ENCODE data around the gene SPATA33. TPM values are rescaled to one million over a fixed set of nuclear protein-coding genes. Genes with fewer than 3 reads are reported as not detected.
"Not testable (repeated sequence)": the region's sequence is repeated elsewhere in the genome, so short reads cannot be mapped to it uniquely, and the experiment has no call there.

The SPATA33 gene
- total RNA-seq, 4 donors from 2014 or later, result 6.0 to 8.9 (median 7.5) TPM

GRCh38 chr16:89656435-89657121 is 1.1 kb upstream of the SPATA33 start:
- Histone ChIP-seq H3K36me3 (no peaks in the 10 kb centered on the region), H3K4me1 (peaks cover 8 to 15% of the 10 kb centered on the region in 2 donors), H3K4me3 (replicated peaks in 1 of 3) (peak overlapping the region; percentile 43 to 93 (median 73)), H3K27ac (peak overlapping the region in 2 of 3 donors; percentile 39 to 54), H3K27me3 (no peaks in the 10 kb centered on the region), H3K9me3 (no peaks in the 10 kb centered on the region)
- no peak for DNase-seq
- TF ChIP-seq CTCF (IDR thresholded peaks at IDR 0.05) (no peak), POLR2A (IDR thresholded peaks at IDR 0.05) (no peak)
- 54 to 61% methylated on average over 14 to 19 of the region's 32 CpGs for WGBS, 2 donors
- intact Hi-C loops (cut with DNase I), result no loop called here

GRCh38 chr16:89658221-89658879 is 714 bp downstream of the SPATA33 start:
- DNase-seq, result peak; percentile 8 to 25
- TF ChIP-seq POLR2A (IDR thresholded peaks at IDR 0.05) (no peak), CTCF (IDR thresholded peaks at IDR 0.05) (peak in 1 of 6 experiments; percentile 4)
- 16 to 20% methylated on average over 26 to 27 of the region's 27 CpGs for WGBS, 2 donors
- peak overlapping the region; percentile 43 to 93 (median 73) for H3K4me3 ChIP-seq (replicated peaks in 1 of 3)
- H3K36me3 ChIP-seq, result no peaks in the 10 kb centered on the region
- peaks cover 8 to 15% of the 10 kb centered on the region in 2 donors for H3K4me1 ChIP-seq
- peak overlapping the region in 1 of 3 donors; percentile 54 for H3K27ac ChIP-seq
- H3K27me3 ChIP-seq, result no peaks in the 10 kb centered on the region
- intact Hi-C loops (cut with DNase I), result no loop called here
- no peaks in the 10 kb centered on the region for H3K9me3 ChIP-seq

GRCh38 chr16:89660146-89660545 is 2.5 kb downstream of the SPATA33 start:
- Histone ChIP-seq H3K9me3 (no peaks in the 10 kb centered on the region), H3K36me3 (no peaks in the 10 kb centered on the region), H3K4me1 (peaks cover 8 to 15% of the 10 kb centered on the region in 2 donors), H3K27ac (no peak overlapping the region), H3K27me3 (no peaks in the 10 kb centered on the region), H3K4me3 (replicated peaks in 1 of 3) (no peak overlapping the region)
- DNase-seq, result no peak
- intact Hi-C loops (cut with DNase I), result no loop called here
- TF ChIP-seq CTCF (IDR thresholded peaks at IDR 0.05) (no peak), POLR2A (IDR thresholded peaks at IDR 0.05) (no peak)
- WGBS, 2 donors, result 87 to 97% methylated on average over 6 to 7 of the region's 7 CpGs

- Histone ChIP-seq H3K27ac (no peak overlapping the region), H3K4me1 (peaks cover 8 to 14% of the 10 kb centered on the region in 2 donors), H3K27me3 (no peaks in the 10 kb centered on the region), H3K9me3 (no peaks in the 10 kb centered on the region), H3K4me3 (replicated peaks in 1 of 3) (no peak overlapping the region), H3K36me3 (no peaks in the 10 kb centered on the region)
- 97% methylated on average over 9 of the region's 9 CpGs for WGBS, 2 donors
- intact Hi-C loops (cut with DNase I), result no loop called here
- DNase-seq, result no peak
- TF ChIP-seq POLR2A (IDR thresholded peaks at IDR 0.05), result no peak
- TF ChIP-seq CTCF (IDR thresholded peaks at IDR 0.05), result no peak
Observed at GRCh38 chr16:89661215-89661614, 3.6 kb downstream of the SPATA33 start.

GRCh38 chr16:89664238-89664637 is 6.6 kb downstream of the SPATA33 start:
- H3K27ac ChIP-seq; H3K9me3 ChIP-seq; H3K4me3 ChIP-seq (replicated peaks in 1 of 3); intact Hi-C loops (cut with DNase I); H3K36me3 ChIP-seq; H3K27me3 ChIP-seq; DNase-seq; H3K4me1 ChIP-seq: not testable (repeated sequence)
- 91 to 95% methylated on average over 11 of the region's 11 CpGs for WGBS, 2 donors
